A673 (cell line): ENCODE measurements around the gene RHAG.

Experiments used
- EZH2 ChIP-seq: fragments of 200-600 bp; sonication (generic); IDR thresholded peaks from 2 replicates; pipeline ENCODE4 v1.6.1; 2017; ENCODE audit warnings: borderline replicate concordance, low read depth, mild to moderate bottlenecking, mixed read lengths, antibody characterized with exemption, low read length; ENCODE audit not compliant: poor library complexity, severe bottlenecking
- TF ChIP-seq, protein P1 (sequence below): fragments of 300-800, 200-600 bp; sonication (generic); conservative IDR thresholded peaks from 2 replicates; pipeline ENCODE4 v1.5.1; 2017; ENCODE audit warnings: low read depth, mild to moderate bottlenecking, antibody characterized with exemption, low read length, moderate library complexity, mixed read lengths

DNA sequence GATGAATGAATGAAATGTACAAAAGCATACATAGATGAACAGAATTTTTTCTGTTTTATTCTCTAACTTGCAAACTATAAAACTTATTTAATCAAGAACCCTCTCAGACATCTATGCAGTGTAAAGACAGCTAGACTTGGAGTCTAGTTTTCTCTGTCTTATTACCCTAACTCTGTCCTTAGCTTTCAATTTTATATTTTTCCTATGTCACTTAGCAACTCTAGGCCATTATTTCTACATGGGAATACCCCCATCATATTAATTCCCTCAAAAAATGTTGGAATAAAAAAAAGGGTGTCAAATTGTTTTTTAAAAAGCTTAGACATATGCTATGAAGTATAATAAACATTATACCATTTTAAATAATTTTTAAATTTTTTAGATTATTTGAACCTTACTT, 1.2 kb downstream of the RHAG start:
- TF ChIP-seq, protein P1, sequence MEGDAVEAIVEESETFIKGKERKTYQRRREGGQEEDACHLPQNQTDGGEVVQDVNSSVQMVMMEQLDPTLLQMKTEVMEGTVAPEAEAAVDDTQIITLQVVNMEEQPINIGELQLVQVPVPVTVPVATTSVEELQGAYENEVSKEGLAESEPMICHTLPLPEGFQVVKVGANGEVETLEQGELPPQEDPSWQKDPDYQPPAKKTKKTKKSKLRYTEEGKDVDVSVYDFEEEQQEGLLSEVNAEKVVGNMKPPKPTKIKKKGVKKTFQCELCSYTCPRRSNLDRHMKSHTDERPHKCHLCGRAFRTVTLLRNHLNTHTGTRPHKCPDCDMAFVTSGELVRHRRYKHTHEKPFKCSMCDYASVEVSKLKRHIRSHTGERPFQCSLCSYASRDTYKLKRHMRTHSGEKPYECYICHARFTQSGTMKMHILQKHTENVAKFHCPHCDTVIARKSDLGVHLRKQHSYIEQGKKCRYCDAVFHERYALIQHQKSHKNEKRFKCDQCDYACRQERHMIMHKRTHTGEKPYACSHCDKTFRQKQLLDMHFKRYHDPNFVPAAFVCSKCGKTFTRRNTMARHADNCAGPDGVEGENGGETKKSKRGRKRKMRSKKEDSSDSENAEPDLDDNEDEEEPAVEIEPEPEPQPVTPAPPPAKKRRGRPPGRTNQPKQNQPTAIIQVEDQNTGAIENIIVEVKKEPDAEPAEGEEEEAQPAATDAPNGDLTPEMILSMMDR = no peak
- no peak for TF ChIP-seq EZH2
